DMS53 treated with DMSO at 0.1 percent for 48 hours (cell line): ENCODE data around the gene KATNBL1.

ENCODE experiments used
- DNase-seq: peaks from one replicate; lab custom pipeline; 2025; ENCODE audit not compliant: unreplicated experiment; lab: John Stamatoyannopoulos, UW

Gene KATNBL1, protein sequence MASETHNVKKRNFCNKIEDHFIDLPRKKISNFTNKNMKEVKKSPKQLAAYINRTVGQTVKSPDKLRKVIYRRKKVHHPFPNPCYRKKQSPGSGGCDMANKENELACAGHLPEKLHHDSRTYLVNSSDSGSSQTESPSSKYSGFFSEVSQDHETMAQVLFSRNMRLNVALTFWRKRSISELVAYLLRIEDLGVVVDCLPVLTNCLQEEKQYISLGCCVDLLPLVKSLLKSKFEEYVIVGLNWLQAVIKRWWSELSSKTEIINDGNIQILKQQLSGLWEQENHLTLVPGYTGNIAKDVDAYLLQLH

GRCh38 chr15:34209421-34210282 lies at the start of gene KATNBL1:
Gene KATNBL1 (minus strand): TSS chr15:34210096. CDS start chr15:34163676, 46,420 bp downstream.
- DNase-seq: peak; percentile 90

DNA sequence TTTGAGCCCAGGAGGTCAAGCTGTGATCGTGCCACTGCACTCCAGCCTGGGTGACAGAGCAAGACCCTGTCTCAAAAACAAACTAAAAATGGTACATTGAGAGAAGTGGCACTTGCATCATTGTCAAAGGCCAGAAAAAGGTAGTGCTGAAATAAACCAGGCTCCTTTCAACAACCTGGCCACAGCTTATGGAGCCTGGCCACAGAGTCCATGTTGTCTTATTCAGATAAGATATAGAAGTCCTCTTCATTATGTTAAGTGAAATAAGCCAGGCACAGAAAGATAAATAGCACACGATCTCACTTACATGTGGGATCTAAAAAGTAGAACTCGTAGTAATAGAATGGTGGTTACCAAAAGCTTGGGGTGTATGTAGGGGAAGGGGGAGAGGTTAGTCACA lies 49.7 kb upstream of the KATNBL1 start:
- no peak for DNase-seq

DNA sequence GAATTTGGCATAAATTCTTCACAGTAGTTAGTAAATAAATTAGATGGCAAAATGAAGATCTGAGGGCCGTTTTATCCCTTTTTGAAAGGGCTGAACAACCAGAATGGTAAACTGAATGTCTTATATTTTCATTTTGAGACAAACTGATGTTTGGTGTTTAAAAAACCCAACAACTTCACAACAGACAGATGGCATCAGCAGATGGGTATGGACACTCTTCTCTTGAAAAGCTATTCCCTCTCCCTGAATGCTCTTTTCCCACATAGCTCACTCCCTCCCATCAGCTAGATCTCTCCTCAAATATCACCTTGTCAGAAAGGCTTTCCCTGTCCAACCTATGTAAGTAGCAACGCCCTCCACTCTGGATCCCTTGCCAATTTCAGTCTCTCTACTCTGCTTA lies 48.3 kb upstream of the KATNBL1 start:
- no peak for DNase-seq

GRCh38 chr15:34252545-34252944 lies 42.6 kb upstream of the KATNBL1 start:
- DNase-seq: no peak

GRCh38 chr15:34248190-34248589 lies 38.3 kb upstream of the KATNBL1 start:
- no peak for DNase-seq

GRCh38 chr15:34246276-34246976 lies 36.5 kb upstream of the KATNBL1 start:
- no peak for DNase-seq

- DNase-seq: no peak
These were observed 33.3 kb upstream of the KATNBL1 start for GRCh38 chr15:34243226-34243625.

DNA sequence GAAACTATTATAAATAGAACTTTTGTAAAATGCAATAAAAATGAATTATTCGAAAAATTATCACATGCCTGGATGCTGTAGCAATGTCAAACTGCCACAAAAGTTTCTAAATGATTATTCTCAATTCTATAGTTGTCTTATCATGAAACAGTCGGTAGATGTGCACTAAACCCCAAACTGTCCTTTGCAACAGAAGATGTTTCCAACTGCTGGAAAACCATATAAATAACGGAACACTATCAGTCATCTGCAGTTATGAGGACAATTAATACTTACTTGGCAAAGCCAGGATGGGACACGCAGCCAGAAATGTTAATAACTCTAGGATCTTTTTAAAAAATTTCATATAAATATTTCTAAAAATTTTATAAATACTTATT lies 32.4 kb upstream of the KATNBL1 start:
- no peak for DNase-seq

- DNase-seq: peak; percentile 18
These were observed 31.8 kb upstream of the KATNBL1 start for GRCh38 chr15:34241376-34242330.

DNA sequence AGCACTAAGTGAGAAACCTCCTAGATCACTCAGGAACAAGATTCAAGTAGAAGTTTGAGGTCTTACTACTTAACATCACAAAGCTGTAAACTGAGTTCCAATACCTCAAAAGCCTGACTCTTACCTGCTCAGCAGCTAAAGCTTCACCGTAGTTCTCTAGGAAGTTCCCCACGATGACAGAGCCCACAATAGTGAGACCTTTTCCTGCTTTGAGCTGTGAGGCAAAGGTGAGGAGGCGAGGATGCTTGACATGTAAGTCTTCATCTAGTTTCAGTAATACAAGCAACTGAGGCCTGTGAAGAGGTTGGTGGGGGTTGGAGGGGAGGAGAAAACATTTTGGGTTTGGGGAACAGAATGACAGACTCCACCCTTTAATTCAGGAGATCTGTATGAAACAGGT lies 30.6 kb upstream of the KATNBL1 start:
- DNase-seq: no peak

DNA sequence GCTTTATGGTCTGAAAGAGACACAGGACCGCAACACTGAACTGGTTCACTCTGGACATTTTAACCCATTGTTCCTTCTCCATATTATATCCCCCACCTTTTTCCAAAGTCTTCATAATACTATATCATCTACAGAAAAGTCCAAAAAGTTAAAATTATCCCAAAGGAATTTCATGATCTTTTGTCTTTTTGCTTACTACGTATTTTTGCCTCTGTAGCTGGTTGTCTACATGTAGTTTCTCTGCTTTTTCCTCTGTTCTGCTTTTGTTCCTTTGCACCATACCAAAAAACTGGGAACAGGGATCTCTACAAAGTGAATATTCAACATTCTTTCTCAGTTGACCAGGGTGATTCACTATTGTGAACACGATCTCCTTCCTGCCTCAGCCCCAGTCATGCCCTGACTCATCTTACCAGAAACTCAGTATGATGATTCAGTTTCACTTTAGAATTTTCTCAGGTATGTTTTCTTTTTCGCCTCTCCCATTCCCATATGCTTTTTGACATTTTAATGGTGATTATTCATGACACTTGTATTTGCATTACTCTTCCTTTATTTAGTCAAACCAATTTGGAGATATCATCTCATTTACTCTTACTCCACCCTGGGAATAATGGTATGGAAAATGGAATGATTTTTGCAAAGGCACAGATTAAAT lies 29.4 kb upstream of the KATNBL1 start:
- no peak for DNase-seq

- no peak for DNase-seq
These were observed 23.7 kb upstream of the KATNBL1 start for GRCh38 chr15:34233614-34234013.

GRCh38 chr15:34223904-34224596 lies 14.2 kb upstream of the KATNBL1 start:
- no peak for DNase-seq

GRCh38 chr15:34217587-34218225 lies 7.8 kb upstream of the KATNBL1 start:
- no peak for DNase-seq

GRCh38 chr15:34216527-34217270 lies 6.8 kb upstream of the KATNBL1 start:
- no peak for DNase-seq

GRCh38 chr15:34214135-34214534 lies 4.2 kb upstream of the KATNBL1 start:
- DNase-seq: no peak

DNA sequence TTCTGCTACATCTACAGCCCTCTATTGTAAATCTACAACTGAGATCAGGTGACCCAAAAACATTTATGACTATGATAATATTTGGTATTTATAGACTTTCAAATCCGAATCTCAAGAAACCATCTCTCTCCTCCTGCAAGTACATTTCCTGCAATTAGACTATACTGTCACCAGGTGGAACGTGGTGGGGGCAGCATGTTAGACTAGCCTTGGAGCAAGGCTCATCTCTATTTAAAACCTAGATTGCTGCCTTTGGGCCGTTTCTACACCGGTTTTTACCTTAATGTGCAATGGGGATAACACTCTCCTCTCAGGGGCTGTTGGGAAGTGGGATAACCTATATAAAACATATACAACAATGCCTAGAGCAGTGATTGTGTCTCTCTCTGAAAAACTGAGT lies 3.8 kb upstream of the KATNBL1 start:
- DNase-seq: no peak

DNA sequence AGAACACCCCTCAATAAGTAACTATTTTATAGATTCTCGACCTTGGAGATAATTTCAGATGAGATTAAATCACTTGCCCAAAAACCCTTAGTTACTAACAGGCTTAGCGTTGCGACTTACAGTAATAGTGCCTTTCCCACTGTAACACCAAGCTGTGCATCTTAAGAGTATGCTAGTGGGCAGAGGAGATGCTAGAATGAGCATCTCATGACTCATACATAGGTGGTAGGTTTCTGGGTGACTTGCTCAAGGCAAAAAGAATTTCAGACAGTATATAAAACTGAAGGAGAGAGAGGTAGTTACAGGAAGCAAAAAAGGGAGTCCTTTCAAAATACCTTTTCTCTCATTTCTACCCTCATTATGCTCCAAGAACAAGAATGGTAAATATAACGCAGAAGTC lies 3.9 kb downstream of the KATNBL1 start:
- no peak for DNase-seq
